ENCODE results near the gene FGD3.

- TF ChIP-seq CTCF (IDR thresholded peaks at IDR 0.05) (no peak), POLR2A (IDR thresholded peaks at IDR 0.05; ENCODE audit: low read depth) (no peak), POLR2AphosphoS5 (IDR thresholded peaks at IDR 0.05) (peak in 1 of 2 donors; percentile 35), EP300 (IDR thresholded peaks at IDR 0.05) (no peak)
Observed at GRCh38 chr9:92963831-92964606, 16.7 kb downstream of the FGD3 start.

Measured in esophagus muscularis mucosa (tissue), 4 donors.